ENCODE data around the gene FAM184A. TPM values are rescaled to one million over a fixed set of nuclear protein-coding genes. Genes with fewer than 3 reads are reported as not detected.
A peak's percentile ranks its signal among the peaks of the same experiment; 100 is the strongest.

FAM184A gene
- total and polyA plus RNA-seq, 9 of the 15 experiments (the other 6 are each of a cell fraction or from before 2014, with no cell fraction given): 6.4 to 18.7 (median 13.1) TPM

GRCh38 chr6:119035459-119035858 lies 43.0 kb downstream of the FAM184A start (continued):
- TF ChIP-seq ASH1L (IDR thresholded peaks at IDR 0.05; ENCODE audit: borderline replicate concordance, low read depth, partially characterized antibody) (no peak), ZFP30 (CRISPR knock-in tag; IDR thresholded peaks at IDR 0.05; ENCODE audit: borderline replicate concordance) (no peak), ELF4 (CRISPR knock-in tag; IDR thresholded peaks at IDR 0.05) (no peak), FOXP1 (CRISPR knock-in tag; IDR thresholded peaks at IDR 0.05) (no peak), ZNF586 (CRISPR knock-in tag; conservative IDR thresholded peaks at IDR 0.05) (no peak), EHMT2 (IDR thresholded peaks at IDR 0.05) (no peak), ERF (CRISPR knock-in tag; IDR thresholded peaks at IDR 0.05) (no peak), ZNF318 (IDR thresholded peaks at IDR 0.05; ENCODE audit: borderline replicate concordance in 1 of 2, low read depth in 1 of 2) (no peak), SRSF1 (IDR thresholded peaks at IDR 0.05; ENCODE audit: low read depth, low read length) (no peak), RNF219 (CRISPR knock-in tag; IDR thresholded peaks at IDR 0.05) (no peak), IFI16 (CRISPR knock-in tag; IDR thresholded peaks at IDR 0.05) (no peak), TCFL5 (CRISPR knock-in tag; conservative IDR thresholded peaks at IDR 0.05) (no peak), NCOR1 (IDR thresholded peaks at IDR 0.05) (peak; percentile 79), ESRRB (CRISPR knock-in tag; IDR thresholded peaks at IDR 0.05; ENCODE audit: borderline replicate concordance) (no peak), ZNF75A (CRISPR knock-in tag; IDR thresholded peaks at IDR 0.05) (no peak), ZNF644 (tag; IDR thresholded peaks at IDR 0.05; ENCODE audit: low read depth) (no peak), NRF1 (conservative IDR thresholded peaks at IDR 0.05 in 1 of 2, IDR thresholded peaks at IDR 0.05 in 1 of 2) (no peak), SAFB (IDR thresholded peaks at IDR 0.05; ENCODE audit: borderline replicate concordance, low read depth, low read length) (no peak), NFXL1 (CRISPR knock-in tag; IDR thresholded peaks at IDR 0.05) (no peak)

Data from K562 (cell line).